Uterus (tissue), 2 donors: ENCODE results near the gene MINAR1.

Experiments used
- POLR2A ChIP-seq, 2 donors: fragments of 450-650 bp; IDR thresholded peaks; one replicate each; pipeline ENCODE4 v1.6.1; 2016; ENCODE audit warnings: antibody characterized with exemption in 2 of 2, mild to moderate bottlenecking in 1 of 2, moderate library complexity in 1 of 2
- TF ChIP-seq, protein P1 (sequence below), 4 experiments: fragments of 200-600 bp in 2 of 4; fragments of 450-650 bp in 2 of 4; sonication (generic) in 2 of 4; IDR thresholded peaks; one replicate each; pipeline ENCODE4 v1.5.1; 2016 to 2019; ENCODE audit warnings: antibody characterized with exemption in 4 of 4, mild to moderate bottlenecking in 2 of 4, moderate library complexity in 1 of 4

DNA sequence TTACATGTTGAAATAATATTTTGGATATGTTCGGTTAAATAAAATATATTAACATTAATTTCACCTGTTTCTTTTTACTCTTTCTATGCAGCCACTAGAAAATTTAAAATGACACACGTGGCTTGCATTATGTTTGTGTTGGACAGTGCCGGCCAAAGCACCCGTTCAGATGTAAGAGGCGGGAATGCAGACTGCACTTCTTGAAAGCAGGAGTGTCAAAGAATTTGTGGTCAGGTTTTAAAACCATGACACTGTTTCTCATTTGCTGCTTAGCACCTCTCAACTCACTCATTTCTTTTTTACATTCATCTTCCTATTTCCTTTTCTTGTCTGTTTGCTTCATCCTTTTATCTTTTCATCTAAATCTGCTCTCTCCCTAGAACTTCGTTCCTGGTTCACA, 35.3 kb upstream of the MINAR1 start:
- TF ChIP-seq, protein P1, sequence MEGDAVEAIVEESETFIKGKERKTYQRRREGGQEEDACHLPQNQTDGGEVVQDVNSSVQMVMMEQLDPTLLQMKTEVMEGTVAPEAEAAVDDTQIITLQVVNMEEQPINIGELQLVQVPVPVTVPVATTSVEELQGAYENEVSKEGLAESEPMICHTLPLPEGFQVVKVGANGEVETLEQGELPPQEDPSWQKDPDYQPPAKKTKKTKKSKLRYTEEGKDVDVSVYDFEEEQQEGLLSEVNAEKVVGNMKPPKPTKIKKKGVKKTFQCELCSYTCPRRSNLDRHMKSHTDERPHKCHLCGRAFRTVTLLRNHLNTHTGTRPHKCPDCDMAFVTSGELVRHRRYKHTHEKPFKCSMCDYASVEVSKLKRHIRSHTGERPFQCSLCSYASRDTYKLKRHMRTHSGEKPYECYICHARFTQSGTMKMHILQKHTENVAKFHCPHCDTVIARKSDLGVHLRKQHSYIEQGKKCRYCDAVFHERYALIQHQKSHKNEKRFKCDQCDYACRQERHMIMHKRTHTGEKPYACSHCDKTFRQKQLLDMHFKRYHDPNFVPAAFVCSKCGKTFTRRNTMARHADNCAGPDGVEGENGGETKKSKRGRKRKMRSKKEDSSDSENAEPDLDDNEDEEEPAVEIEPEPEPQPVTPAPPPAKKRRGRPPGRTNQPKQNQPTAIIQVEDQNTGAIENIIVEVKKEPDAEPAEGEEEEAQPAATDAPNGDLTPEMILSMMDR (IDR thresholded peaks at IDR 0.05), result no peak
- TF ChIP-seq POLR2A (IDR thresholded peaks at IDR 0.05), result no peak
